ENCODE measurements around the gene P3H3. TPM values are rescaled to one million over a fixed set of nuclear protein-coding genes. Genes with fewer than 3 reads are reported as not detected.

P3H3 gene
- total and polyA plus RNA-seq, 9 of the 15 experiments (the other 6 are each of a cell fraction or from before 2014, with no cell fraction given): 0.03 to 15.0 (median 4.8) TPM

GRCh38 chr12:6820166-6820565, 8.0 kb upstream of the P3H3 start (continued):
- TF ChIP-seq ZNF407 (IDR thresholded peaks at IDR 0.05; ENCODE audit: low read depth) (no peak), POLR3A (IDR thresholded peaks at IDR 0.05; ENCODE audit: borderline replicate concordance, extremely low read depth, insufficient read depth, insufficient read length) (no peak), ZNF263 (CRISPR knock-in tag; IDR thresholded peaks at IDR 0.05; ENCODE audit: borderline replicate concordance) (no peak), POLR3G (IDR thresholded peaks at IDR 0.05; ENCODE audit: extremely low read depth, insufficient read length, insufficient replicate concordance) (no peak), NFRKB (IDR thresholded peaks at IDR 0.05; ENCODE audit: low read depth) (no peak), NONO (IDR thresholded peaks at IDR 0.05; ENCODE audit: low read depth in 2 of 2, low read length in 1 of 2) (no peak)

All from K562 (cell line).